ENCODE measurements around the gene UCK2. TPM values are rescaled to one million over a fixed set of nuclear protein-coding genes. Genes with fewer than 3 reads are reported as not detected.

Gene UCK2
- polyA plus RNA-seq, 2 of the 4 experiments (the other 2 are of a cell fraction): 72.4 to 98.9 TPM

DNA sequence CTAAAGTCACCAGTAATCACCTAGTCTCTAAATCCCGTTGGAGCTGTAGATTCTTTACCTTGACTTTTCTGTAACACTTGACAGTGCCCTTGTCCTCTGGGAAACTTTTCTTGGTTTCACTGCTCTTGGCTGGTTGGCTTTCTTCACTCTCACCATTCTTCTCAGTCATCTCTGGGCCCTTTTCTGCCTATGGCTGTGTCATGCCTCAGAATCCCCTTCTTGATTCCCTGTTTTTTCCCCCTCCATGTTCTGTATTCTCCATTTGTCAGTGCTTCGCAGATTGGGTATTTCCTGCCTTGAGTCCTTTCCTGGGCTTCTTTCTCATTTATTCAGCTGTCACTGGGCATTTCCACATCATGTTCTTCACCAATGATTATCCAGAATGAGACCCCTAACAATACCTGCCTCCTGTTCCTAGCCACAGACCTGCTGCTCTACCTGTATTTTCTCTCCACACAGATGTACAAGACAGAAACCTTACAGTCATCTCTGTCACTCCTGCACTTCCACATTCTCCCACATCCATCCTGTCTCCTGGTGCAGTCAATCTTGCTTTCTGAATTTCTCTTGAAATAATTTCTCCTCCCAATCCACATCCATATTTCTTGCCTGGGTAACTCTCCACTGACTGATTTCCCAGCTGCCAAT, 14.7 kb downstream of the UCK2 start:
- FAIRE-seq (no peak), DNase-seq (ENCODE audit: low read depth in 1 of 2, low spot score in 1 of 2) (no peak), ATAC-seq (peak; percentile 30 to 40; a peak in 4 of 6 replicates)
- H3K4me1 ChIP-seq: peaks cover 49% of the 10 kb centered on the region
- 63% methylated on average over 2 of the region's 2 CpGs for WGBS (ENCODE audit: missing lambda C conversion rate)
- no peak overlapping the region for H3K27ac ChIP-seq
- H3K4me2 ChIP-seq: peak overlapping the region; percentile 31
- ChIA-PET POLR2A (interaction anchor here (0.6 to 2.3 kb wide), 2 partner anchors 14 to 29 kb away, joined by 3 to 7 read pairs; no protein-coding TSS in a partner anchor), CTCF (interaction anchor here (0.7 to 1.3 kb wide), 5 partner anchors 13 to 728 kb away, joined by 3 to 4 read pairs (median 3); no protein-coding TSS in a partner anchor)
- H3K4me3 ChIP-seq: no peak overlapping the region
- TF ChIP-seq, protein P1, sequence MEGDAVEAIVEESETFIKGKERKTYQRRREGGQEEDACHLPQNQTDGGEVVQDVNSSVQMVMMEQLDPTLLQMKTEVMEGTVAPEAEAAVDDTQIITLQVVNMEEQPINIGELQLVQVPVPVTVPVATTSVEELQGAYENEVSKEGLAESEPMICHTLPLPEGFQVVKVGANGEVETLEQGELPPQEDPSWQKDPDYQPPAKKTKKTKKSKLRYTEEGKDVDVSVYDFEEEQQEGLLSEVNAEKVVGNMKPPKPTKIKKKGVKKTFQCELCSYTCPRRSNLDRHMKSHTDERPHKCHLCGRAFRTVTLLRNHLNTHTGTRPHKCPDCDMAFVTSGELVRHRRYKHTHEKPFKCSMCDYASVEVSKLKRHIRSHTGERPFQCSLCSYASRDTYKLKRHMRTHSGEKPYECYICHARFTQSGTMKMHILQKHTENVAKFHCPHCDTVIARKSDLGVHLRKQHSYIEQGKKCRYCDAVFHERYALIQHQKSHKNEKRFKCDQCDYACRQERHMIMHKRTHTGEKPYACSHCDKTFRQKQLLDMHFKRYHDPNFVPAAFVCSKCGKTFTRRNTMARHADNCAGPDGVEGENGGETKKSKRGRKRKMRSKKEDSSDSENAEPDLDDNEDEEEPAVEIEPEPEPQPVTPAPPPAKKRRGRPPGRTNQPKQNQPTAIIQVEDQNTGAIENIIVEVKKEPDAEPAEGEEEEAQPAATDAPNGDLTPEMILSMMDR (IDR thresholded peaks at IDR 0.05): no peak
- TF ChIP-seq ESRRA (IDR thresholded peaks at IDR 0.05; ENCODE audit: borderline replicate concordance, low read length) (no peak), SREBF2 (IDR thresholded peaks at IDR 0.05) (no peak), CBX2 (IDR thresholded peaks at IDR 0.05; ENCODE audit: borderline replicate concordance, low read depth) (no peak), HDAC2 (IDR thresholded peaks at IDR 0.05) (no peak), GATA3 (IDR thresholded peaks at IDR 0.05; ENCODE audit: borderline replicate concordance) (no peak), HOXB5 (CRISPR knock-in tag; IDR thresholded peaks at IDR 0.05) (no peak), RAD21 (conservative IDR thresholded peaks at IDR 0.05 in 1 of 2, IDR thresholded peaks at IDR 0.05 in 1 of 2) (no peak), KDM5A (IDR thresholded peaks at IDR 0.05) (no peak), CHD2 (IDR thresholded peaks at IDR 0.05; ENCODE audit: low read length, partially characterized antibody) (no peak), ZNF302 (CRISPR knock-in tag; IDR thresholded peaks at IDR 0.05) (no peak), SMC3 (IDR thresholded peaks at IDR 0.05) (no peak), NR3C1 (IDR thresholded peaks at IDR 0.05) (no peak), MYC (IDR thresholded peaks at IDR 0.05; ENCODE audit: borderline replicate concordance, low read length) (no peak), POLR2AphosphoS2 (conservative IDR thresholded peaks at IDR 0.05; ENCODE audit: low read length) (no peak), RARB (CRISPR knock-in tag; IDR thresholded peaks at IDR 0.05) (no peak), ZC3H11A (IDR thresholded peaks at IDR 0.05) (no peak), HOXB13 (CRISPR knock-in tag; IDR thresholded peaks at IDR 0.05; ENCODE audit: low read depth) (no peak)
- TF ChIP-seq, protein P2, sequence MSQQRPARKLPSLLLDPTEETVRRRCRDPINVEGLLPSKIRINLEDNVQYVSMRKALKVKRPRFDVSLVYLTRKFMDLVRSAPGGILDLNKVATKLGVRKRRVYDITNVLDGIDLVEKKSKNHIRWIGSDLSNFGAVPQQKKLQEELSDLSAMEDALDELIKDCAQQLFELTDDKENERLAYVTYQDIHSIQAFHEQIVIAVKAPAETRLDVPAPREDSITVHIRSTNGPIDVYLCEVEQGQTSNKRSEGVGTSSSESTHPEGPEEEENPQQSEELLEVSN (IDR thresholded peaks at IDR 0.05; ENCODE audit: borderline replicate concordance, low read depth): no peak
- TF ChIP-seq, protein P3, sequence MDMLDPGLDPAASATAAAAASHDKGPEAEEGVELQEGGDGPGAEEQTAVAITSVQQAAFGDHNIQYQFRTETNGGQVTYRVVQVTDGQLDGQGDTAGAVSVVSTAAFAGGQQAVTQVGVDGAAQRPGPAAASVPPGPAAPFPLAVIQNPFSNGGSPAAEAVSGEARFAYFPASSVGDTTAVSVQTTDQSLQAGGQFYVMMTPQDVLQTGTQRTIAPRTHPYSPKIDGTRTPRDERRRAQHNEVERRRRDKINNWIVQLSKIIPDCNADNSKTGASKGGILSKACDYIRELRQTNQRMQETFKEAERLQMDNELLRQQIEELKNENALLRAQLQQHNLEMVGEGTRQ (IDR thresholded peaks at IDR 0.05): no peak
- no peaks in the 10 kb centered on the region for H3K9me3 ChIP-seq

DNA sequence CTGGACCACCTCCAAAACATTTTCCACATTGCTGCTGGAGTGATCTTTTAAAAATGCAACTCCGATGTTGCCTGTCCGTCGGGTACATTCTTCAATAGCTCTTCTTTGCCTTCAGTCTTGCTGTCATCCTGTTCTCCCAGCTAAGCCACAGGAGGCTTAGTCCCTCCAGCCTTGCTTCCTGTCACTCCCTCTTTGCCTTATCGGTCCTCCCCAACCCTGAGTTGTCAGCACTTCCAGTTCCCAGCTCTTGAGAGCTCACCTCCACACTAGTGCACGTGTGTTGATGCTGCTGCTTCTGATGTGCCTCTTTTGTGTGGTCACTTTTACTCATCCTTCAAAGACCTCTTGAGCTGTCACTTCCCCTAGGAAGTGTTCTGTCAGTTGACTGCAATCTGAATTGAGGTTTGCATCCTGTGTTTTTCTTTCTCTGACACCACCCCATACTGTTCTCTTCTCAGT, 15.3 kb downstream of the UCK2 start:
- H3K4me1 ChIP-seq: peaks cover 43% of the 10 kb centered on the region
- ChIA-PET POLR2A (interaction anchor here (2.3 kb wide), 1 partner anchor 14 kb away, joined by 7 read pairs; no protein-coding TSS in a partner anchor), CTCF (interaction anchor here (0.7 kb wide), 2 partner anchors 14 to 83 kb away, joined by 3 read pairs; no protein-coding TSS in a partner anchor)
- FAIRE-seq: no peak
- no peak overlapping the region for H3K4me3 ChIP-seq
- DNase-seq (ENCODE audit: low read depth in 1 of 2, low spot score in 1 of 2): no peak
- 50% methylated on average over 5 of the region's 5 CpGs for WGBS (ENCODE audit: missing lambda C conversion rate)
- H3K27ac ChIP-seq: no peak overlapping the region
- H3K9me3 ChIP-seq: no peaks in the 10 kb centered on the region
- peak overlapping the region; percentile 31 for H3K4me2 ChIP-seq
- peak; percentile 41 to 45; a peak in 5 of 6 replicates for ATAC-seq
- TF ChIP-seq NFE2L2 (conservative IDR thresholded peaks at IDR 0.05; ENCODE audit: low read length): no peak
- TF ChIP-seq, protein P4, sequence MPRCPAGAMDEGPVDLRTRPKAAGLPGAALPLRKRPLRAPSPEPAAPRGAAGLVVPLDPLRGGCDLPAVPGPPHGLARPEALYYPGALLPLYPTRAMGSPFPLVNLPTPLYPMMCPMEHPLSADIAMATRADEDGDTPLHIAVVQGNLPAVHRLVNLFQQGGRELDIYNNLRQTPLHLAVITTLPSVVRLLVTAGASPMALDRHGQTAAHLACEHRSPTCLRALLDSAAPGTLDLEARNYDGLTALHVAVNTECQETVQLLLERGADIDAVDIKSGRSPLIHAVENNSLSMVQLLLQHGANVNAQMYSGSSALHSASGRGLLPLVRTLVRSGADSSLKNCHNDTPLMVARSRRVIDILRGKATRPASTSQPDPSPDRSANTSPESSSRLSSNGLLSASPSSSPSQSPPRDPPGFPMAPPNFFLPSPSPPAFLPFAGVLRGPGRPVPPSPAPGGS (IDR thresholded peaks at IDR 0.05): no peak
- TF ChIP-seq MAZ (IDR thresholded peaks at IDR 0.05; ENCODE audit: borderline replicate concordance, low read depth, low read length): no peak
- no peak for TF ChIP-seq CHD2 (IDR thresholded peaks at IDR 0.05; ENCODE audit: low read length, partially characterized antibody)
- no peak for TF ChIP-seq NPAS2 (CRISPR knock-in tag; IDR thresholded peaks at IDR 0.05; ENCODE audit: borderline replicate concordance)
- TF ChIP-seq, protein P1 (IDR thresholded peaks at IDR 0.05): no peak
- TF ChIP-seq, protein P5, sequence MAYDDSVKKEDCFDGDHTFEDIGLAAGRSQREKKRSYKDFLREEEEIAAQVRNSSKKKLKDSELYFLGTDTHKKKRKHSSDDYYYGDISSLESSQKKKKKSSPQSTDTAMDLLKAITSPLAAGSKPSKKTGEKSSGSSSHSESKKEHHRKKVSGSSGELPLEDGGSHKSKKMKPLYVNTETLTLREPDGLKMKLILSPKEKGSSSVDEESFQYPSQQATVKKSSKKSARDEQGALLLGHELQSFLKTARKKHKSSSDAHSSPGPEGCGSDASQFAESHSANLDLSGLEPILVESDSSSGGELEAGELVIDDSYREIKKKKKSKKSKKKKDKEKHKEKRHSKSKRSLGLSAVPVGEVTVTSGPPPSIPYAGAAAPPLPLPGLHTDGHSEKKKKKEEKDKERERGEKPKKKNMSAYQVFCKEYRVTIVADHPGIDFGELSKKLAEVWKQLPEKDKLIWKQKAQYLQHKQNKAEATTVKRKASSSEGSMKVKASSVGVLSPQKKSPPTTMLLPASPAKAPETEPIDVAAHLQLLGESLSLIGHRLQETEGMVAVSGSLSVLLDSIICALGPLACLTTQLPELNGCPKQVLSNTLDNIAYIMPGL (CRISPR knock-in tag; IDR thresholded peaks at IDR 0.05; ENCODE audit: borderline replicate concordance): no peak
- no peak for TF ChIP-seq RCOR1 (IDR thresholded peaks at IDR 0.05; ENCODE audit: low read depth, low read length)
- no peak for TF ChIP-seq JUNB (IDR thresholded peaks at IDR 0.05)
- TF ChIP-seq PHF8 (IDR thresholded peaks at IDR 0.05; ENCODE audit: borderline replicate concordance, low read depth): no peak

All from A549 (cell line).